MV-4-11 (cell line): Measurements from ENCODE around the gene UBASH3B.
A peak's percentile ranks its signal among the peaks of the same experiment; 100 is the strongest.
"Not testable (repeated sequence)": the region's sequence is repeated elsewhere in the genome, so short reads cannot be mapped to it uniquely, and the experiment has no call there.

Experiments
- DNase-seq: peaks from one replicate; lab custom pipeline; 2025; lab: John Stamatoyannopoulos, UW

Gene UBASH3B

GRCh38 chr11:122655527-122656072 lies at the start of gene UBASH3B:
UBASH3B (plus strand) TSS chr11:122655722; CDS start chr11:122656050, 328 bp downstream.
- peak; percentile 53 for DNase-seq

- DNase-seq: not testable (repeated sequence)
Observed at GRCh38 chr11:122607162-122607561, 48.4 kb upstream of the UBASH3B start.

GRCh38 chr11:122612123-122612824 lies 43.2 kb upstream of the UBASH3B start:
- DNase-seq: no peak

- no peak for DNase-seq
Observed at GRCh38 chr11:122616718-122617117, 38.8 kb upstream of the UBASH3B start.

GRCh38 chr11:122617297-122617696 lies 38.2 kb upstream of the UBASH3B start:
- DNase-seq: no peak

GRCh38 chr11:122617926-122618325 lies 37.6 kb upstream of the UBASH3B start:
- DNase-seq: no peak

- no peak for DNase-seq
Observed at GRCh38 chr11:122618927-122619326, 36.6 kb upstream of the UBASH3B start.

- DNase-seq: no peak
Observed at GRCh38 chr11:122619757-122620156, 35.8 kb upstream of the UBASH3B start.

GRCh38 chr11:122625501-122625900 lies 30.0 kb upstream of the UBASH3B start:
- not testable (repeated sequence) for DNase-seq

GRCh38 chr11:122625976-122626665 lies 29.4 kb upstream of the UBASH3B start:
- no peak for DNase-seq

- DNase-seq: no peak
Observed at GRCh38 chr11:122627745-122628144, 27.8 kb upstream of the UBASH3B start.

GRCh38 chr11:122628810-122629555 lies 26.5 kb upstream of the UBASH3B start:
- DNase-seq: peak; percentile 76

GRCh38 chr11:122632181-122632824 lies 23.2 kb upstream of the UBASH3B start:
- no peak for DNase-seq

GRCh38 chr11:122633219-122633829 lies 22.2 kb upstream of the UBASH3B start:
- DNase-seq: peak; percentile 57

- peak; percentile 9 for DNase-seq
Observed at GRCh38 chr11:122634501-122634900, 21.0 kb upstream of the UBASH3B start.

- DNase-seq: peak; percentile 46
Observed at GRCh38 chr11:122637541-122637940, 18.0 kb upstream of the UBASH3B start.

GRCh38 chr11:122642472-122642922 lies 13.0 kb upstream of the UBASH3B start:
- no peak for DNase-seq

- no peak for DNase-seq
Observed at GRCh38 chr11:122642971-122643370, 12.6 kb upstream of the UBASH3B start.

GRCh38 chr11:122645847-122646246 lies 9.7 kb upstream of the UBASH3B start:
- no peak for DNase-seq

GRCh38 chr11:122646549-122647340 lies 8.8 kb upstream of the UBASH3B start:
- no peak for DNase-seq
